HG02970 (cell line): ENCODE data around the gene SLC16A5.
"Not testable (repeated sequence)": the region's sequence is repeated elsewhere in the genome, so short reads cannot be mapped to it uniquely, and the experiment has no call there.

Experiments used
- ATAC-seq: cut with Tn5 transposase; IDR thresholded peaks from one replicate; pipeline ENCODE4 v1.9.1; 2021; ENCODE audit warnings: mild to moderate bottlenecking, moderate library complexity, moderate number of reproducible peaks; ENCODE audit not compliant: unreplicated experiment, low FRiP score

SLC16A5 gene

GRCh38 chr17:75109046-75109406, 21.3 kb downstream of the SLC16A5 start:
- no peak for ATAC-seq

- ATAC-seq = no peak
Measured at GRCh38 chr17:75109407-75110233, 21.9 kb downstream of the SLC16A5 start, which contains the start of gene ARMC7. ARMC7 (plus strand) TSS chr17:75109969; CDS start chr17:75110289, 320 bp downstream.

GRCh38 chr17:75110234-75110937, 22.6 kb downstream of the SLC16A5 start:
- no peak for ATAC-seq

- ATAC-seq = no peak
Measured at GRCh38 chr17:75111777-75112335, 24.1 kb downstream of the SLC16A5 start.

DNA sequence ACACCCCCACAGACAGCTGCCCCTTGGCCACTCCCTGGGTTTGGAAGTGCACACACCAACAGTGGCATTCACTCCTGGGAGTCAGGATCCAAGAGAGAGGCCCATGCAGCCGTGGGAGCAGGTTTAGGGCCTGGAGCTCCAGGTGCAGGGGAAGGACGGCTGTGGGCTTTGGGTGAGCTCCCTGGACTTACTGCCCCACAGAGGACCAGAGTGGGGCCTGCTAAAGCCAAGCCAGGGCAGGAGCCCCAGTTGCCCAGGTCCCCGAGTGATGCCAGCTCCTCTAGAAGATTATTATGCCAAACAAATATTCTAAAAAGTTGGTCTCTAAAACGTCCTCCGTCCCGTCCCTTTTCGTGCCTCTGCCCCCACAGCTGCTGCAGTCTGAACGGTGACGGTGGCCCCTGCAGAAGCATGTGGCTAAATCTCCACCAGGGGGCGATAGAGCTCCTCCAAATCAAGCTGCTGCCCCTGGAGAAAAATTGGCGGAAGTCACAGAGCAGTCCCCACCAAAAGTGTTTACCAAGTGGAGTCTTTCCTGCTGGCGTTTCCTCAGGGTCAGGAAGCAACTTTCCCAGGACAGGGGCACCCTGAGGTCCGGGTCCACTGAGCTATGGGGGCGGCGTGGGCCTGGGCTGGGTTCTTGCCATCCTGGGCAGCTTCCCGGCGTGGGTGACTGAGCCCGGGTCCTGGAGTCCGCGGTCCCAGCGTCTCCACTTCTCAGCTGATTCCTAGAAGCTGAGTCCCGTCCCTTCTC, 26.2 kb downstream of the SLC16A5 start:
- ATAC-seq = no peak

DNA sequence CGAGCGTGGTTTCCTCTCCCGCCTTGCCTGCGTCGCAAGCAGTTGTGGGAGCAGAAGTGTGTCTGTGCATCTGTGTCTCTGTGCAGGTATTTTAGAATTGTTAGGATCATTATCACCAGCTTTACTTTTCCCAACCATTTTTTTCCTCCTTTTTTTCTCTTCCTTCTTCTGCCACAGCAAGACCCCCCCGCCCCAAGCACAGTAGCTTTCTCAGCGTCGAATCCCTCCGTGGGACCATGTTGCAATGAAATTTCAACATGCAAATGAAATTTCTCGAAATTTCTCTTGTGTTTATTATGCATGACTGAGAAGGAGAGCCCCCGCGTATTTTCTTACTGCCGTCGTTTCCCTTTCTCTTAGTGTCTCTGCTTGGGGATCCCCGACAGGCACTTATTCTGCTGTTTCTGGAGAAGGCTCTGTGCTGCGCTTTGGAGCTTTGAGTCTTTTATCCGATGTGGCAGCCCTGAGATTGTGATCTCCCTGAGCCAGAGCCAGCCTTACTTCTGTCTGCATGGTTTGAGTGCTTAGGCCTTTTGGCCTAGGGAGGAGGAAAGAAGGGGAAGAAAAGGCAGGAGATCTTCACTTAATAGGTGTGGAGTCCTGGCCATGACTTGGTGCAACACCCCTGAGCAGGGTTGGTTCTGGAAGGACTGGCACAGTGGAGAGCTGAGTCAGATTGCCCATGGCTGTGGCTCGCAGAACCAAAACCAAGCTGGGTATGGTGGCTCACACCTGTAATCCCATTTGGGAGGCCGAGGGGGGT, 27.0 kb downstream of the SLC16A5 start:
- ATAC-seq = no peak

DNA sequence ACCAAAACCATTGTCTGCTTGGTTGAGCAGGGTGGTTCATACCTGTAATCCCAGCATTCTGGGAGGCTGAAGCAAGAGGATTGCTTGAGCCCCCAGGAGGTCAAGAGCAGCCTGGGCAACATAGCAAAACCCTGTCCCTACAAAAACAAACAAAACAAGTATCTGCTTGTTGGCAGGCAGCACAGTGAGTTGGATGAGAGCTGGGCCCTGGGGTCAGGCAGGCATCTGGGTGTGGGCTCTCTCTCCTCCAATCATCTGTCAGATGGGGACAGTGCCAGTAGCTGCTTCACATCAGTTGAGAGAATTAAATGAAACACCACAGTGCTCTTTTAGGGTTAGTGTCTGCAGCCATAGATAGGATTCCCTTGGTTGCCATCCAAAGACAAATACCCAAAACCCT, 27.8 kb downstream of the SLC16A5 start:
- ATAC-seq = no peak

GRCh38 chr17:75116737-75117136, 29.0 kb downstream of the SLC16A5 start:
- no peak for ATAC-seq

- ATAC-seq = no peak
Measured at GRCh38 chr17:75118307-75118706, 30.6 kb downstream of the SLC16A5 start.

DNA sequence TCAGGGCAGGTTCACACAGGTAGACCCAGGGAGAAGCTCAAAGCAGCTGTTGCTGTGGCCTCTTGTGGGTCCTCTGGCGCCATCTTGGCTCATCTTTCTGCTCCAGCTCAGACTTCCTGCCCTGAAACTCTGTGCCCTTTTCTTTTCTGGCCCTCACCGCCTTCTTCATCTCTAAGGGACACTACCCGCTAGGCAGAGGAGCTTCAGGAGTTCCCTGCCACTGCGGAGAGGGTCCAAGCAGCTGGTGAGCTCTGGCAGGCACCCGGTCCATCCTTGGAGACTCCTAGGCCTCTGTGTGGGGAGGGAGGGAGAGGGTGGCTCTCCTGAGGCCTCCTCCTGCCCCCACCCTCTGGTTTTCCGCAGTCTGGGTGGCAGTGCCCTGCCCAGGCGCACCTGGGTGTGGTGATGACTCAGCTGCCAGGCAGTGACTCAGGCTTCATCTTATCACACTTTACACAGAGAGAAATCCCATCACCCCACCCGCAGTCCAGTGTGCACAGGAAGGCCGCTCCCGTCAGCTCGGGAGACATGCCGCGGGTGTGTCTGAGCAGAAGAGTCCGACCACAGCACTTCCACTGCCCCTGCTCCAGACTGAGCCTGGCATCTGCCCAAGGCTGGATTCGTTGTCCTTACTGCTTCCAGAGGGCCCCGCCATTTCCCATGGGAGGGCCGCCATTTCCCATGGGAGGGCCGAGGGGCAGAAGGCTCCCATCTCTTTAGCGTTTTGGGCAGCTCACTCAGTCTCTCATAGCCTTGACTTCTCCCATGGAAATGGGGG, 36.5 kb downstream of the SLC16A5 start:
- no peak for ATAC-seq

DNA sequence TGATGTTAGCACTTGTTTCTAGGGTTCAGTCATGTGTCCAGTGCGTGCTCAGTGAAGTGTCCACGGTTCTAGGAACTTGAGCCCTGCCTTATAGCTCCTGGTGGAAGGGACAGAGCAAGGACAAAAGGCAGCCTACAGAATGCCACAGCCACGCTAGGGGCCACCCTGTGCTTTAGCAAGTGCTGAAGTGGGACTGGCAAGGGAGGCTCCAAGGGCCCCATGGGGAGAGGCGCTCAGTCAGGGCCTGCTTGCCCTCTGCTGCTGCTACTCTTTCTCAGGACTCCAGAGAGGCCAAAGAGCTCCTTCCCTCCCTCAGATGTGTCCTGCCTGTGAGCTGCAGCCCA, 37.0 kb downstream of the SLC16A5 start:
- no peak for ATAC-seq

DNA sequence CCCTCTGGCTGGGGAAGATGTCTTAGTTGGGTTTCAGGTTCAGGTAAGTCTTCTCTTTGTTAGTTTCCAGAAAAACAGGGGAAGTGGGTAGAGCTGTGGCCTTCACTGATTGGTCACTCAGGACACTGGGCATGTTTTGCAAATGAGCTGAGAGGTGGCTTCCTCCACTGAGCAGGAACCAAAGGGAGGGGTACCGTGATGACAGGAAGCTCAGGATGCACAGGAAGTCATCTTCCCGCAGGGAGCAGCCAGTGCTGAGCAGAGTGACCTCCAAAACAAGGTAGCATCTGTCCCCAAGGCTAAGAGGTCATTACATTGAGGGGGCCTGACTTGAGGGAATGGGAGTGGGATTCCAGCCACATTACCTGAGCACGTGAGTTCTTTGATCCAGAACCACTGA, 38.2 kb downstream of the SLC16A5 start:
- no peak for ATAC-seq

DNA sequence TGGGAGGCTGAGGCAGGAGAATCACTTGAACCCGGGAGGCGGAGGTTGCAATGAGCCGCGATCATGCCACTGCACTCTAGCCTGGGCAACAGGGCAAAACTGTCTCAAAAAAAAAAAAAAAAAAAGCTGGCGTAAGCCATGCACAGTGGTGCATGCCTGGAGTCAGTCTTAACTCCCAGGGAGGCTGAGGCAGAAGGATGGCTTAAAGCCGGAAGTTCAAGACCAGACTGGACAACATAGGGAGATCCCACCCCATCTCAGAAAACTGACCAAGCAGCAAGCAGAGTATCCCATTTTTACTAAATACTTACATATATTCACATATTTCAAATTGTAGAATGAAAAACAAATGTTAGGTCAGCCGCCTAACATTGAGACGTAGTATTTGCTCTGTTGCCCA, 39.2 kb downstream of the SLC16A5 start:
- ATAC-seq = no peak

DNA sequence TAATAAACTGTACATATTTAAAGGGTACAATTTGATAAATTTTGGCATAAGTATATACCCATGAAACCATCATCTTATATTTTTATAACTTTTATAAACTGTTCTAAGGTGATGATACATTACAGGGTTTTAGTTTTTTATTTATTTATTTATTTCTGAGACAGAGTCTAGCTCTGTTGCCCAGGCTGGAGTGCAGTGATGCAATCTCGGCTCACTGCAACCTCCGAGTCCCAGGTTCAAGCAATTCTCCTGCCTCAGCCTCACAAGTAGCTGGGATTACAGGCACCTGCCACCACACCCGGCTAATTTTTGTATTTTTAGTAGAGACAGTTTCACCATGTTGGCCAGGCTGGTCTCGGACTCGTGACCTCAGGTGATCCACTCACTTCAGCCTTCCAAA, 40.2 kb downstream of the SLC16A5 start:
- ATAC-seq = not testable (repeated sequence)

DNA sequence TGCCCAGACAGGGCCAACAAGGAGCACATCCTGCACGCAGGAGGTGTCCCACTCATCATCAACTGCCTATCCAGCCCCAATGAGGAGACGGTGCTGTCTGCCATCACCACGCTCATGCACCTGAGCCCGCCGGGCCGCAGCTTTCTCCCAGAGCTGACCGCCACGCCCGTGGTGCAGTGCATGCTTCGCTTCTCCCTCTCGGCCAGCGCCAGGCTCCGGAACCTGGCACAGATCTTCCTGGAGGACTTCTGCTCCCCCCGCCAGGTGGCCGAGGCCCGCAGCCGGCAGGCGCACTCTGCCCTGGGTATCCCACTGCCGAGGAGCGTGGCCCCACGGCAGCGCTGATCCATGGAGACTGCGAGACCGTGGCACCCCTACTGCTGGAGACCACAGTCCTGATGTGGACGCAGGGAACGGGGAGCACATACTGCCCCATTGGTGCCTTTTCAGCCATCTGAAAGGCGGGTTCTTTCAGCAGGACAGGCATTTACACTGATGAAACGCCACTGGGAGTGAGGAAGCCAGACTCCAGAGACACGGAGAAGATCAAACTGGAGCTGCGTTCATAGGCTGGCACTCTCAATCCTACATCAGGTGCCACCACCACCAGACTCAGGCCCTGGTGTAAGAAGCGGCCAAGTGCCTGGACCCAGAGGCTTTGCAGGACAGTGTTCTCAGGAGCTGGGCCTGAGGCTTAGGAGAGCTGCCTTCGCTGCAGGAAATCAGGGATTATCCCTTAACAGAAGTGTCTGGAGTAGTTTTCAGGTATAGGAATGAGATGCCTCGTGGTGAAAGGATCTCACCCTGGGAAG, 41.1 kb downstream of the SLC16A5 start:
- no peak for ATAC-seq

DNA sequence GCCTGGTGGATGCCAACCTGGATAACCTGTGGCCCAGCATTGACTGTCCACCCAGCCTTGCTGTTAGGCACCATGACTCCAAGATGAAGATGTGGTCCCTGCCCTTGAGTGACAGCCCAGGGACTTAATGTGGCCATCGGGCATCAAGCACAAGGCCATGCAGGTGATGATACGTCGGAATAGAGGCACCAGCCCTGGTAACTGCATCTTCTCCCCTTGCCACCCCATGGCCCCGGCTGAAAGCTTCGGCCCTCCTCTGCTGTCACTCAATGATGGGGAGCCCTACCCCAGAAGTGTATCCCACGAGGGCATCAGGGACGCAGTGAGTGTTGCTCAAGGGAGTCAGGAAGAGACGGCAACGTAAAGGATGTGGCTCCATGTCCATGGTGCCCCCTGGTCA, 41.8 kb downstream of the SLC16A5 start:
- ATAC-seq = no peak

DNA sequence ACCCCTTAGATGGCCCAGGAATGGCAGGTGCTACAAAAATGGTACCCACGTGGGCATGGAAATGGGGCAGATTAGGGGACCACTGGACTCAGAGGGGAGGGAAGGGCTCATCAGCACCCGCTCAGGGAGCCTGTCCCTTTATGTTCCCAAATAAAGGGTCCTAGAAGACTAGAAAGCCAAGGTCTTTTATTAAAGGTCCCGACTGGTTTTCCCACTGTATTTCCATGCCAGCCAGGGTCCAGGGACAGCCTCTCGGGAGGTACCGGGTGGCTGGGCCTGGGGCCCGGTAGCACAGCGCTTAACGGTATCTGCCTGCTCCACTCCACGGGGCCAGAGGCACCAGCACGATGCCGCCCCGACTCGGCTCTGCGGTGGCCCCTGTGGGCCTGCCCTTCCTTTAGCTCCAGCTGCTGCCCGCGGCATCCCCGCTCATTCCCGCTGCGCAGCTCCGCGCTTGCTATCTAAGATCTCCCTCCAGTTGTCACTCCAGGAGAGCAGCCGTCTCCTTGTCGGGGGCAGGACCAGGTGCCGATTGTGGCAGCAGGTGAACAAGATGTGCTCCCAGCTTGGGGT, 42.4 kb downstream of the SLC16A5 start:
- ATAC-seq = no peak

DNA sequence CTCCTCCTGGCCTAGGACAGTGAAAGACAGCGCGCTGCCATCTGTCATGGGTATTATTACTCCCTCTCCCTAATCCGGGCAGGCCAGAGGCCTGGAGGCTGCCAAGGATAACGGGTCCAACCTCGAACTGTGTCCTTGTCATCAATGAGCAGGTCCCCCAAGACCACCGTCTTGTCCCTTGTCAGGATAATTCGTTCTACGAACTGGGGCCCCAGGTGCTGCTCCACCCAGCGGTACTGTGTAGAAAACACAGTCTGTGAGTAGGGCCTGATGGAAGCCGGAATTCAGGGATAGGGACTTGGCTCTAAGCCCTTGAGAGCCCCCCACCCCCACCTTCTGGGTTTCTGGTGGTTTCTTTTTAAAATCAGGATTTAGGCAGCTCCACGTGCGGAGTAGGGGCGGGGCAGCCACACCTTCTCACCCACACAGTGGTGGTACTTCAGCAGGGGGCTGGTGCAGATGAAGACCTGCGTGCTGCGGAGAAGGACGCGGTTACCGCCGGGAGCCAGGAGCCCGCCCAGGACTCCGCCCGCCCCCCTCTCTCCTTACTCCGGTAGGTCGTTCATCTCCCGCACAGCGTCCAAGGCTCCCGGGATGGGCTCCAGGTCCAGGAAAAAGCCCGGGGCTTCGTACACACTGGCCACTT, 43.0 kb downstream of the SLC16A5 start:
- no peak for ATAC-seq
